Measurements from ENCODE around the gene SLC34A1.

The SLC34A1 gene

GRCh38 chr5:177346820-177347219 lies 37.4 kb upstream of the SLC34A1 start:
- H3K4me3 ChIP-seq (ENCODE audit: low read depth in 1 of 2, low read length in 2 of 2) = no peak overlapping the region
- H3K9me3 ChIP-seq (ENCODE audit: insufficient read depth, low read length, severe bottlenecking) = no peaks in the 10 kb centered on the region
- ATAC-seq (ENCODE audit: insufficient read depth, low read depth) (no peak), DNase-seq (no peak)
- H3K79me2 ChIP-seq (ENCODE audit: insufficient read depth, low read length) = peaks cover 87% of the 10 kb centered on the region
- H3K27me3 ChIP-seq (ENCODE audit: insufficient read depth, low read length, poor library complexity) = no peaks in the 10 kb centered on the region
- H3K9ac ChIP-seq (ENCODE audit: low read depth, low read length) = no peak overlapping the region
- H3K4me1 ChIP-seq (ENCODE audit: insufficient read depth, low read length) = peaks cover 38% of the 10 kb centered on the region
- H3K36me3 ChIP-seq (ENCODE audit: insufficient read depth, low read length) = peaks cover 54% of the 10 kb centered on the region
- H4K20me1 ChIP-seq (ENCODE audit: insufficient read depth, low read length) = peaks cover 19% of the 10 kb centered on the region
- TF ChIP-seq, protein P1, sequence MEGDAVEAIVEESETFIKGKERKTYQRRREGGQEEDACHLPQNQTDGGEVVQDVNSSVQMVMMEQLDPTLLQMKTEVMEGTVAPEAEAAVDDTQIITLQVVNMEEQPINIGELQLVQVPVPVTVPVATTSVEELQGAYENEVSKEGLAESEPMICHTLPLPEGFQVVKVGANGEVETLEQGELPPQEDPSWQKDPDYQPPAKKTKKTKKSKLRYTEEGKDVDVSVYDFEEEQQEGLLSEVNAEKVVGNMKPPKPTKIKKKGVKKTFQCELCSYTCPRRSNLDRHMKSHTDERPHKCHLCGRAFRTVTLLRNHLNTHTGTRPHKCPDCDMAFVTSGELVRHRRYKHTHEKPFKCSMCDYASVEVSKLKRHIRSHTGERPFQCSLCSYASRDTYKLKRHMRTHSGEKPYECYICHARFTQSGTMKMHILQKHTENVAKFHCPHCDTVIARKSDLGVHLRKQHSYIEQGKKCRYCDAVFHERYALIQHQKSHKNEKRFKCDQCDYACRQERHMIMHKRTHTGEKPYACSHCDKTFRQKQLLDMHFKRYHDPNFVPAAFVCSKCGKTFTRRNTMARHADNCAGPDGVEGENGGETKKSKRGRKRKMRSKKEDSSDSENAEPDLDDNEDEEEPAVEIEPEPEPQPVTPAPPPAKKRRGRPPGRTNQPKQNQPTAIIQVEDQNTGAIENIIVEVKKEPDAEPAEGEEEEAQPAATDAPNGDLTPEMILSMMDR (IDR thresholded peaks at IDR 0.05; ENCODE audit: borderline replicate concordance, extremely low read depth, low read length, poor library complexity, severe bottlenecking) = no peak
- TF ChIP-seq EZH2 (IDR thresholded peaks at IDR 0.05; ENCODE audit: borderline replicate concordance, low read depth, low read length, severe bottlenecking) = no peak
- no peak overlapping the region for H2AFZ ChIP-seq (ENCODE audit: low read depth, low read length)
- no peak overlapping the region for H3K27ac ChIP-seq (ENCODE audit: low read length)
- H3K4me2 ChIP-seq (ENCODE audit: insufficient read depth, low read length) = peak overlapping the region; percentile 34; the same call in 1 of the 2 replicates

GRCh38 chr5:177347699-177348098 lies 36.5 kb upstream of the SLC34A1 start:
- Histone ChIP-seq H3K27me3 (ENCODE audit: insufficient read depth, low read length, poor library complexity) (no peaks in the 10 kb centered on the region), H3K36me3 (ENCODE audit: insufficient read depth, low read length) (peaks cover 48% of the 10 kb centered on the region), H3K4me1 (ENCODE audit: insufficient read depth, low read length) (peaks cover 44% of the 10 kb centered on the region), H3K79me2 (ENCODE audit: insufficient read depth, low read length) (peaks cover 79% of the 10 kb centered on the region), H3K27ac (ENCODE audit: low read length) (no peak overlapping the region), H3K4me2 (ENCODE audit: insufficient read depth, low read length) (peak overlapping the region; percentile 34; the same call in 1 of the 2 replicates), H4K20me1 (ENCODE audit: insufficient read depth, low read length) (peaks cover 19% of the 10 kb centered on the region), H3K9ac (ENCODE audit: low read depth, low read length) (no peak overlapping the region), H3K4me3 (ENCODE audit: low read depth in 1 of 2, low read length in 2 of 2) (no peak overlapping the region), H2AFZ (ENCODE audit: low read depth, low read length) (no peak overlapping the region), H3K9me3 (ENCODE audit: insufficient read depth, low read length, severe bottlenecking) (no peaks in the 10 kb centered on the region)
- ATAC-seq (ENCODE audit: insufficient read depth, low read depth) (no peak), DNase-seq (no peak)
- TF ChIP-seq EZH2 (IDR thresholded peaks at IDR 0.05; ENCODE audit: borderline replicate concordance, low read depth, low read length, severe bottlenecking) = no peak
- TF ChIP-seq, protein P1 (IDR thresholded peaks at IDR 0.05; ENCODE audit: borderline replicate concordance, extremely low read depth, low read length, poor library complexity, severe bottlenecking) = no peak

DNA sequence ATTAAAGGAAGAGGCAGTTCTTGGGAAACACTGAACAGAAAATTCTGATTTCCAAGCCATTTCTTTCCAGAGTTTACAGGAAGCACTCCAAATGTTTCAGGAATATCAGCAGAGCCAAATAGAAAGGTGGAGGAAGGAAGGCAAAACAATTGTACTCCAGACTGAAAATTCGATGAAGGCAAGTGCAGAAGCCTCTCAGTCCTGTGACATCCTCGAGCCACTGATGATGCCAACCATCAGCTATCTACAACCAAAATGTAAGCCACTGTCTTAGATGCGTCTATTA lies 34.9 kb upstream of the SLC34A1 start:
- H3K4me2 ChIP-seq (ENCODE audit: insufficient read depth, low read length) = peak overlapping the region; percentile 96
- no peak overlapping the region for H3K9ac ChIP-seq (ENCODE audit: low read depth, low read length)
- H3K36me3 ChIP-seq (ENCODE audit: insufficient read depth, low read length) = peaks cover 41% of the 10 kb centered on the region
- H3K27me3 ChIP-seq (ENCODE audit: insufficient read depth, low read length, poor library complexity) = no peaks in the 10 kb centered on the region
- H2AFZ ChIP-seq (ENCODE audit: low read depth, low read length) = no peak overlapping the region
- no peaks in the 10 kb centered on the region for H3K9me3 ChIP-seq (ENCODE audit: insufficient read depth, low read length, severe bottlenecking)
- peak overlapping the region in 1 of 2 experiments; percentile 21; a peak in 1 of 4 replicates for H3K4me3 ChIP-seq (ENCODE audit: low read depth in 1 of 2, low read length in 2 of 2)
- DNase-seq = no peak
- peaks cover 67% of the 10 kb centered on the region for H3K79me2 ChIP-seq (ENCODE audit: insufficient read depth, low read length)
- TF ChIP-seq, protein P1 (IDR thresholded peaks at IDR 0.05; ENCODE audit: borderline replicate concordance, extremely low read depth, low read length, poor library complexity, severe bottlenecking) = no peak
- TF ChIP-seq EZH2 (IDR thresholded peaks at IDR 0.05; ENCODE audit: borderline replicate concordance, low read depth, low read length, severe bottlenecking) = no peak
- H3K27ac ChIP-seq (ENCODE audit: low read length) = no peak overlapping the region
- H3K4me1 ChIP-seq (ENCODE audit: insufficient read depth, low read length) = peaks cover 44% of the 10 kb centered on the region
- H4K20me1 ChIP-seq (ENCODE audit: insufficient read depth, low read length) = peaks cover 19% of the 10 kb centered on the region
- no peak for ATAC-seq (ENCODE audit: insufficient read depth, low read depth)

DNA sequence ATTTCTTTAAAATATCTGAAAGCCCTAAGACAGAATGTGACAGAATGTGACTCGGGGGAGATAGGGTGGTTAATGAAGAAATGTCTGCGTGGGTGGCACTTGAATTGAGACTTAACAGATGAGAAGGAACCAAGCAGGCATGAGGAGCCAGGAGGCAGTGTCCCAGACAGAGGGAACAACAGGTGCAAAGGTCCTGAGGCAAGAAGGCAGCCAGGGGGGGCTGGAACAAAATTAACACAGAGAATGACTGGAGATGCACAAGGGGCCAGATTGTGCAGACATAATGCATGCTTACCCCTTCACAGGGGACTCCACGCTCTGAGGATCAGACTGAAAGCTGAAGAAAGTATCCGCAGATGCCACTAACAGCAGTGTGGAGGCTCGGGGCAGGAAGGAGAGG lies 34.5 kb upstream of the SLC34A1 start:
- peak overlapping the region; percentile 78 for H3K9ac ChIP-seq (ENCODE audit: low read depth, low read length)
- H3K27ac ChIP-seq (ENCODE audit: low read length) = no peak overlapping the region
- H3K9me3 ChIP-seq (ENCODE audit: insufficient read depth, low read length, severe bottlenecking) = no peaks in the 10 kb centered on the region
- H3K79me2 ChIP-seq (ENCODE audit: insufficient read depth, low read length) = peaks cover 64% of the 10 kb centered on the region
- peaks cover 40% of the 10 kb centered on the region for H3K36me3 ChIP-seq (ENCODE audit: insufficient read depth, low read length)
- peaks cover 44% of the 10 kb centered on the region for H3K4me1 ChIP-seq (ENCODE audit: insufficient read depth, low read length)
- H3K27me3 ChIP-seq (ENCODE audit: insufficient read depth, low read length, poor library complexity) = no peaks in the 10 kb centered on the region
- ATAC-seq (ENCODE audit: insufficient read depth, low read depth) (no peak), DNase-seq (no peak)
- TF ChIP-seq, protein P1 (IDR thresholded peaks at IDR 0.05; ENCODE audit: borderline replicate concordance, extremely low read depth, low read length, poor library complexity, severe bottlenecking) = no peak
- no peak for TF ChIP-seq EZH2 (IDR thresholded peaks at IDR 0.05; ENCODE audit: borderline replicate concordance, low read depth, low read length, severe bottlenecking)
- peak overlapping the region; percentile 96 for H3K4me2 ChIP-seq (ENCODE audit: insufficient read depth, low read length)
- H4K20me1 ChIP-seq (ENCODE audit: insufficient read depth, low read length) = peaks cover 19% of the 10 kb centered on the region
- peak overlapping the region in 1 of 2 experiments; percentile 89; a peak in 2 of 4 replicates for H3K4me3 ChIP-seq (ENCODE audit: low read depth in 1 of 2, low read length in 2 of 2)
- H2AFZ ChIP-seq (ENCODE audit: low read depth, low read length) = no peak overlapping the region

All from DND-41 (cell line).